ENCODE measurements around the gene STAB2.

- TF ChIP-seq, protein P1, sequence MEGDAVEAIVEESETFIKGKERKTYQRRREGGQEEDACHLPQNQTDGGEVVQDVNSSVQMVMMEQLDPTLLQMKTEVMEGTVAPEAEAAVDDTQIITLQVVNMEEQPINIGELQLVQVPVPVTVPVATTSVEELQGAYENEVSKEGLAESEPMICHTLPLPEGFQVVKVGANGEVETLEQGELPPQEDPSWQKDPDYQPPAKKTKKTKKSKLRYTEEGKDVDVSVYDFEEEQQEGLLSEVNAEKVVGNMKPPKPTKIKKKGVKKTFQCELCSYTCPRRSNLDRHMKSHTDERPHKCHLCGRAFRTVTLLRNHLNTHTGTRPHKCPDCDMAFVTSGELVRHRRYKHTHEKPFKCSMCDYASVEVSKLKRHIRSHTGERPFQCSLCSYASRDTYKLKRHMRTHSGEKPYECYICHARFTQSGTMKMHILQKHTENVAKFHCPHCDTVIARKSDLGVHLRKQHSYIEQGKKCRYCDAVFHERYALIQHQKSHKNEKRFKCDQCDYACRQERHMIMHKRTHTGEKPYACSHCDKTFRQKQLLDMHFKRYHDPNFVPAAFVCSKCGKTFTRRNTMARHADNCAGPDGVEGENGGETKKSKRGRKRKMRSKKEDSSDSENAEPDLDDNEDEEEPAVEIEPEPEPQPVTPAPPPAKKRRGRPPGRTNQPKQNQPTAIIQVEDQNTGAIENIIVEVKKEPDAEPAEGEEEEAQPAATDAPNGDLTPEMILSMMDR (IDR thresholded peaks at IDR 0.05; ENCODE audit: low read depth, low read length) = no peak
- TF ChIP-seq EZH2phosphoT487 (IDR thresholded peaks at IDR 0.05; ENCODE audit: low read depth) = no peak
These were observed 17.8 kb upstream of the STAB2 start for GRCh38 chr12:103569278-103569677.
